Measurements from ENCODE around the gene RHOBTB3. TPM values are rescaled to one million over a fixed set of nuclear protein-coding genes. Genes with fewer than 3 reads are reported as not detected.

The RHOBTB3 gene
- total RNA-seq, 3 donors from 2014 or later, result 82.8 to 205 (median 109) TPM

GRCh38 chr5:95717439-95717838 lies 13.7 kb upstream of the RHOBTB3 start:
- Histone ChIP-seq H3K27ac (no peak overlapping the region), H3K27me3 (no peaks in the 10 kb centered on the region), H3K4me3 (no peak overlapping the region), H3K4me1 (no peaks in the 10 kb centered on the region), H3K9me3 (no peaks in the 10 kb centered on the region), H3K36me3 (no peaks in the 10 kb centered on the region)
- intact Hi-C loops (cut with DNase I; ENCODE audit: low total_unique reads), result no loop called here
- no peak for DNase-seq (ENCODE audit: low spot score in 2 of 2)
- no peak for TF ChIP-seq POLR2A (IDR thresholded peaks at IDR 0.05)
- no peak for TF ChIP-seq POLR2AphosphoS5 (IDR thresholded peaks at IDR 0.05)
- TF ChIP-seq, protein P1, sequence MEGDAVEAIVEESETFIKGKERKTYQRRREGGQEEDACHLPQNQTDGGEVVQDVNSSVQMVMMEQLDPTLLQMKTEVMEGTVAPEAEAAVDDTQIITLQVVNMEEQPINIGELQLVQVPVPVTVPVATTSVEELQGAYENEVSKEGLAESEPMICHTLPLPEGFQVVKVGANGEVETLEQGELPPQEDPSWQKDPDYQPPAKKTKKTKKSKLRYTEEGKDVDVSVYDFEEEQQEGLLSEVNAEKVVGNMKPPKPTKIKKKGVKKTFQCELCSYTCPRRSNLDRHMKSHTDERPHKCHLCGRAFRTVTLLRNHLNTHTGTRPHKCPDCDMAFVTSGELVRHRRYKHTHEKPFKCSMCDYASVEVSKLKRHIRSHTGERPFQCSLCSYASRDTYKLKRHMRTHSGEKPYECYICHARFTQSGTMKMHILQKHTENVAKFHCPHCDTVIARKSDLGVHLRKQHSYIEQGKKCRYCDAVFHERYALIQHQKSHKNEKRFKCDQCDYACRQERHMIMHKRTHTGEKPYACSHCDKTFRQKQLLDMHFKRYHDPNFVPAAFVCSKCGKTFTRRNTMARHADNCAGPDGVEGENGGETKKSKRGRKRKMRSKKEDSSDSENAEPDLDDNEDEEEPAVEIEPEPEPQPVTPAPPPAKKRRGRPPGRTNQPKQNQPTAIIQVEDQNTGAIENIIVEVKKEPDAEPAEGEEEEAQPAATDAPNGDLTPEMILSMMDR (IDR thresholded peaks at IDR 0.05), result no peak

DNA sequence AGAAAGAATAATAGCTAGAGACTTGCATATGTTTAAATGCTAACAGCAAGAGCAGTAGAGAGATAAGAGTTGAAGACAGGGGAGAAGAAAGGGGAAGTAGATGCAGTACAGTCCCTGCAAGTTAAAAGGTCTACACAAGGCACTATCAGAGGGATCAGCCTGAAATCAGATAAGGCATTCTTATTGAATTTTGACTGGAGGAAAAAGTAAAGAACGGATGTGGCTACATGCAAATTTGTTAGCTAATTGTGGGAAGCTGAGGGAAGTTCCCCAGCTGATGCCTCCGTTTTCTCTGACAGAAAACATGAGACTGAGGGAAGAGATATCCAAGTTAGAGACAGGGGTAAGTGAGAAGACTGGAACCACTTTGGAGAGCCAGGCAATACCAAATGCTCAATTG lies 12.9 kb upstream of the RHOBTB3 start:
- no peak for DNase-seq (ENCODE audit: low spot score in 2 of 2)
- intact Hi-C loops (cut with DNase I; ENCODE audit: low total_unique reads), result no loop called here
- no peaks in the 10 kb centered on the region for H3K4me1 ChIP-seq

GRCh38 chr5:95718738-95719137 lies 12.4 kb upstream of the RHOBTB3 start:
- H3K4me3 ChIP-seq, result no peak overlapping the region
- H3K9me3 ChIP-seq, result no peaks in the 10 kb centered on the region
- no peaks in the 10 kb centered on the region for H3K4me1 ChIP-seq
- no peaks in the 10 kb centered on the region for H3K27me3 ChIP-seq
- TF ChIP-seq, protein P1 (IDR thresholded peaks at IDR 0.05), result no peak
- no peak for TF ChIP-seq POLR2A (IDR thresholded peaks at IDR 0.05)
- TF ChIP-seq POLR2AphosphoS5 (IDR thresholded peaks at IDR 0.05), result no peak
- no peaks in the 10 kb centered on the region for H3K36me3 ChIP-seq
- no peak for DNase-seq (ENCODE audit: low spot score in 2 of 2)
- H3K27ac ChIP-seq, result no peak overlapping the region
- intact Hi-C loops (cut with DNase I; ENCODE audit: low total_unique reads), result no loop called here

More for the DNA sequence above, 12.9 kb upstream of the RHOBTB3 start:
- no peaks in the 10 kb centered on the region for H3K9me3 ChIP-seq
- H3K27me3 ChIP-seq, result no peaks in the 10 kb centered on the region
- H3K36me3 ChIP-seq, result no peaks in the 10 kb centered on the region
- H3K4me3 ChIP-seq, result no peak overlapping the region
- H3K27ac ChIP-seq, result no peak overlapping the region
- TF ChIP-seq, protein P1 (IDR thresholded peaks at IDR 0.05), result no peak

- no peaks in the 10 kb centered on the region for H3K9me3 ChIP-seq
- H3K4me1 ChIP-seq, result no peaks in the 10 kb centered on the region
- H3K27me3 ChIP-seq, result no peaks in the 10 kb centered on the region
- no peak for TF ChIP-seq POLR2A (IDR thresholded peaks at IDR 0.05)
- TF ChIP-seq, protein P1 (IDR thresholded peaks at IDR 0.05), result no peak
- no peak for TF ChIP-seq POLR2AphosphoS5 (IDR thresholded peaks at IDR 0.05)
- no peak overlapping the region for H3K4me3 ChIP-seq
- DNase-seq (ENCODE audit: low spot score in 2 of 2), result no peak
- intact Hi-C loops (cut with DNase I; ENCODE audit: low total_unique reads), result no loop called here
- no peaks in the 10 kb centered on the region for H3K36me3 ChIP-seq
- H3K27ac ChIP-seq, result peak overlapping the region in 1 of 2 donors; percentile 33
Measured at GRCh38 chr5:95720094-95720786, 10.9 kb upstream of the RHOBTB3 start.

DNA sequence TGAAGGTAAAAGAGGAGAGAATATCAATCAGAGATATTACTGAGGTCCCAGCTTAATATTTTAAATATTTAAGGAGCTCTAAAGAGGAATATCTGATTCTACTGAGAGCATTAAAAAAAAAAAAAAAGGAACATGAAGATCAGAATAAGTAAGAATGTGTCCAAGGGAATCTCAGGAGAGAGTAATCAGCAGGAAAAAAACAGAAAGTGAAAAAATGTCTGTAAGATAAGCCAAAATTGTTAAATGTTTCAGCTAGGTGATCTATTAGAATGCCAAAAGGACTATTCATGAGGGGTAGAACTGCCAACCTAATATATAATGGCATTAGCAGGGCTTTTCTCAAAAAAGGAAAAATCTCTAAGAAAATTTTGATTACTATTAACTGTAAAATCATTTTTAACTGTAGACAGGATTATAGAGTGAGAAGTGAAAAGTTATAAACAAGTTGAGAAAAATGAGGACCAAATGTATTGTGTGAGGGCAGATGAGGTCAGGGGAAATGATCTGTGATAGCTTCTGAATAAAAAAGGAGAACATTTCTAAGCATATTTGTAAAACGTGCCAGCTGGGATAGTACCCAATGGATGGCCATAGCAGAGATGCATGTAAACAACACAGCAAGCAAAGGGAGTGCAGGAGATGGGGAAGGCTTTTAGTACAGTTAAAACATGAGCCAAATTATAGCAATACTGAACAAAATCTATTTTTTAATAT lies 9.4 kb upstream of the RHOBTB3 start:
- no peak overlapping the region for H3K4me3 ChIP-seq
- no peaks in the 10 kb centered on the region for H3K4me1 ChIP-seq
- TF ChIP-seq, protein P1 (IDR thresholded peaks at IDR 0.05), result no peak
- TF ChIP-seq POLR2AphosphoS5 (IDR thresholded peaks at IDR 0.05) (no peak), POLR2A (IDR thresholded peaks at IDR 0.05) (no peak)
- no peaks in the 10 kb centered on the region for H3K36me3 ChIP-seq
- no peaks in the 10 kb centered on the region for H3K27me3 ChIP-seq
- no peak for DNase-seq (ENCODE audit: low spot score in 2 of 2)
- no peaks in the 10 kb centered on the region for H3K9me3 ChIP-seq
- intact Hi-C loops (cut with DNase I; ENCODE audit: low total_unique reads), result no loop called here
- no peak overlapping the region for H3K27ac ChIP-seq

Measured in breast epithelium (tissue), 4 donors.